ENCODE measurements around the gene SEC14L2. TPM values are rescaled to one million over a fixed set of nuclear protein-coding genes. Genes with fewer than 3 reads are reported as not detected.
"Not testable (repeated sequence)": the region's sequence is repeated elsewhere in the genome, so short reads cannot be mapped to it uniquely, and the experiment has no call there.

Gene SEC14L2
- total RNA-seq, 1 donor from 2014 or later: 3.0 TPM

- no peak for TF ChIP-seq CTCF (IDR thresholded peaks at IDR 0.05)
- intact Hi-C loops (cut with DNase I): no loop called here
- Histone ChIP-seq H3K9me3 (no peaks in the 10 kb centered on the region), H3K4me1 (no peaks in the 10 kb centered on the region), H3K27ac (no peak overlapping the region), H3K27me3 (no peaks in the 10 kb centered on the region), H3K36me3 (no peaks in the 10 kb centered on the region), H3K4me3 (no peak overlapping the region)
- DNase-seq (ENCODE audit: low spot score in 2 of 2): no peak
These were observed 61.2 kb downstream of the SEC14L2 start for GRCh38 chr22:30457981-30458380.

- Histone ChIP-seq H3K4me1 (no peaks in the 10 kb centered on the region), H3K4me3 (no peak overlapping the region), H3K36me3 (no peaks in the 10 kb centered on the region), H3K27me3 (no peaks in the 10 kb centered on the region), H3K9me3 (no peaks in the 10 kb centered on the region), H3K27ac (no peak overlapping the region)
- no peak for DNase-seq (ENCODE audit: low spot score in 2 of 2)
- no peak for TF ChIP-seq CTCF (IDR thresholded peaks at IDR 0.05)
- intact Hi-C loops (cut with DNase I): no loop called here
These were observed 62.6 kb downstream of the SEC14L2 start for GRCh38 chr22:30459181-30460052.

- Histone ChIP-seq H3K9me3 (no peaks in the 10 kb centered on the region), H3K4me1 (no peaks in the 10 kb centered on the region), H3K27me3 (no peaks in the 10 kb centered on the region), H3K27ac (no peak overlapping the region), H3K36me3 (no peaks in the 10 kb centered on the region), H3K4me3 (no peak overlapping the region)
- intact Hi-C loops (cut with DNase I): no loop called here
- no peak for DNase-seq (ENCODE audit: low spot score in 2 of 2)
- no peak for TF ChIP-seq CTCF (IDR thresholded peaks at IDR 0.05)
These were observed 63.3 kb downstream of the SEC14L2 start for GRCh38 chr22:30460147-30460546.

- H3K36me3 ChIP-seq; H3K27me3 ChIP-seq; H3K9me3 ChIP-seq; intact Hi-C loops (cut with DNase I); H3K27ac ChIP-seq; DNase-seq (ENCODE audit: low spot score in 2 of 2); H3K4me3 ChIP-seq; H3K4me1 ChIP-seq: not testable (repeated sequence)
These were observed 63.7 kb downstream of the SEC14L2 start for GRCh38 chr22:30460555-30460954.

- Histone ChIP-seq H3K27me3 (no peaks in the 10 kb centered on the region), H3K4me1 (no peaks in the 10 kb centered on the region), H3K36me3 (no peaks in the 10 kb centered on the region), H3K4me3 (no peak overlapping the region), H3K9me3 (no peaks in the 10 kb centered on the region), H3K27ac (no peak overlapping the region)
- no peak for DNase-seq (ENCODE audit: low spot score in 2 of 2)
- no peak for TF ChIP-seq CTCF (IDR thresholded peaks at IDR 0.05)
- intact Hi-C loops (cut with DNase I): no loop called here
These were observed 72.3 kb downstream of the SEC14L2 start for GRCh38 chr22:30469165-30469564.

- intact Hi-C loops (cut with DNase I): no loop called here
- H3K4me1 ChIP-seq: no peaks in the 10 kb centered on the region
These were observed 73.8 kb downstream of the SEC14L2 start for GRCh38 chr22:30470655-30471054.

More at GRCh38 chr22:30470655-30471054, 73.8 kb downstream of the SEC14L2 start:
- H3K27ac ChIP-seq: no peak overlapping the region
- no peak for DNase-seq (ENCODE audit: low spot score in 2 of 2)
- H3K9me3 ChIP-seq: no peaks in the 10 kb centered on the region
- H3K27me3 ChIP-seq: no peaks in the 10 kb centered on the region
- TF ChIP-seq CTCF (IDR thresholded peaks at IDR 0.05): no peak
- no peak overlapping the region for H3K4me3 ChIP-seq
- no peaks in the 10 kb centered on the region for H3K36me3 ChIP-seq
